ENCODE measurements around the gene FITM2.

DNA sequence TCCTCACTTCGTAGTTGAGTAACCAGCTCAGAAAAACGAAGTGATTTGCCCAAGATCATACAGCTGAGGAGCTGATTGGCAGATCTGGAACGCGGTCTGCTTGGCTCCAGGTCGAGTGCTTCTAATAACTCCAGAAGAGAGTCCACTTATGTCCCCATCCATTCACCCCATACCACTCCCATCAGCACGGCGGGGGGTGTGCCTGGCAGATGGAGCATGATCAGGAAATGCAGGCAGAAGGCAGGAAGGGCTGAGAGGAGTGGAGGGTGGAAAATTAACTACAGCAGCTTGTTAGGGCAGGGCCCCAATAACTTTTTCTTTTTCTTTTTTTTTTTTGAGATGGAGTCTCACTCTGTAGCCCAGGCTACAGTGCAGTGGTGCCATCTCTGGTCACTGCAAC is 15.0 kb downstream of the FITM2 start:
- TF ChIP-seq POLR2A (IDR thresholded peaks at IDR 0.05) (no peak), CTCF (IDR thresholded peaks at IDR 0.05) (no peak)

Data from uterus (tissue), 2 donors.